HEK293 (cell line): ENCODE measurements around the gene SLIT1.

Experiments used
- CTCF ChIA-PET: fragments of 350-600 bp; formaldehyde crosslinking; extraction: SDS; loops from one replicate; lab custom pipeline; 2021; ENCODE audit warnings: antibody characterized with exemption; lab: Yijun Ruan, JAX
- POLR2A ChIA-PET: fragments of 300-600 bp; formaldehyde crosslinking; extraction: SDS; loops from one replicate; lab custom pipeline; 2020; ENCODE audit warnings: antibody characterized with exemption, inconsistent platforms; lab: Yijun Ruan, JAX
- H3K27ac ChIP-seq: fragments of 200-500 bp; sonication (Bioruptor generic); 2 replicates; pipeline ENCODE4 v1.5.1; 2014; ENCODE audit warnings: low read depth, low read length, control low read depth, inconsistent platforms; ENCODE audit errors: extremely low read depth
- H3K36me3 ChIP-seq, 2 experiments: fragments of 200-500 bp in 1 of 2; sonication (Bioruptor generic) in 1 of 2; 1 replicate in 1 of 2; 2 replicates in 1 of 2; pipeline ENCODE4 v1.5.1; 2014 to 2017; ENCODE audit warnings: inconsistent platforms in 2 of 2, low read length in 2 of 2; ENCODE audit not compliant: control insufficient read depth in 2 of 2, insufficient read depth in 1 of 2
- H3K4me1 ChIP-seq: fragments of 200-500 bp; sonication (Bioruptor generic); 2 replicates; pipeline ENCODE4 v1.5.1; 2014; ENCODE audit warnings: mild to moderate bottlenecking, low read length, inconsistent platforms; ENCODE audit not compliant: control insufficient read depth, insufficient read depth
- H3K4me3 ChIP-seq: 2 replicates; pipeline ENCODE4 v1.5.1; 2011; ENCODE audit warnings: low read depth, mild to moderate bottlenecking, control low read depth, low read length, moderate library complexity
- H3K9me3 ChIP-seq: fragments of 200-500 bp; sonication (Bioruptor generic); 2 replicates; pipeline ENCODE4 v1.5.1; 2014; ENCODE audit warnings: low read depth, low read length, inconsistent platforms; ENCODE audit not compliant: control insufficient read depth, insufficient read depth
- GLI2 ChIP-seq: fragments of 450-650 bp; formaldehyde crosslinking; IDR thresholded peaks from 2 replicates; pipeline ENCODE4; 2017; ENCODE audit warnings: missing biosample characterization, missing genetic modification characterization, low read depth, borderline replicate concordance
- IKZF3 ChIP-seq: fragments of 450-650 bp; IDR thresholded peaks from 2 replicates; pipeline ENCODE4 v1.5.0; 2018; ENCODE audit warnings: missing biosample characterization, mild to moderate bottlenecking, missing genetic modification characterization, moderate library complexity
- MEIS1 ChIP-seq: sonication (generic); formaldehyde crosslinking; IDR thresholded peaks from 2 replicates; pipeline ENCODE4 v1.8.1; 2022; ENCODE audit warnings: missing genetic modification reagents, mild to moderate bottlenecking, borderline replicate concordance
- RBAK ChIP-seq: fragments of 450-650 bp; formaldehyde crosslinking; IDR thresholded peaks from 2 replicates; pipeline ENCODE4 v1.5.1; 2016; ENCODE audit warnings: missing biosample characterization, missing genetic modification characterization
- SCRT2 ChIP-seq: fragments of 450-650 bp; formaldehyde crosslinking; IDR thresholded peaks from 2 replicates; pipeline ENCODE4 v1.5.1; 2016; ENCODE audit warnings: missing biosample characterization, missing genetic modification characterization
- SP2 ChIP-seq: fragments of 450-650 bp; formaldehyde crosslinking; IDR thresholded peaks from 2 replicates; pipeline ENCODE4 v1.5.1; 2016; ENCODE audit warnings: missing biosample characterization, missing genetic modification characterization
- TRIM28 ChIP-seq: IDR thresholded peaks from 2 replicates; pipeline ENCODE4 v1.6.1; 2011; ENCODE audit warnings: low read length, control low read depth, borderline replicate concordance
- ZNF16 ChIP-seq: fragments of 450-650 bp; formaldehyde crosslinking; IDR thresholded peaks from 2 replicates; pipeline ENCODE4 v1.5.1; 2016; ENCODE audit warnings: low read depth, missing biosample characterization, missing genetic modification characterization
- ZNF211 ChIP-seq: fragments of 450-650 bp; formaldehyde crosslinking; IDR thresholded peaks from 2 replicates; pipeline ENCODE4 v1.5.1; 2016; ENCODE audit warnings: low read depth, missing biosample characterization, missing genetic modification characterization
- ZNF239 ChIP-seq: fragments of 450-650 bp; formaldehyde crosslinking; IDR thresholded peaks from 2 replicates; pipeline ENCODE4 v1.5.1; 2016; ENCODE audit warnings: missing biosample characterization, missing genetic modification characterization
- ZNF394 ChIP-seq: fragments of 450-650 bp; formaldehyde crosslinking; IDR thresholded peaks from 2 replicates; pipeline ENCODE4 v1.5.1; 2016; ENCODE audit warnings: missing biosample characterization, missing genetic modification characterization, mild to moderate bottlenecking, moderate library complexity, borderline replicate concordance
- ZNF433 ChIP-seq: fragments of 450-650 bp; formaldehyde crosslinking; IDR thresholded peaks from 2 replicates; pipeline ENCODE4 v1.5.1; 2016; ENCODE audit warnings: missing biosample characterization, missing genetic modification characterization, low read depth
- ZNF513 ChIP-seq: fragments of 450-650 bp; IDR thresholded peaks from 2 replicates; pipeline ENCODE4 v1.5.1; 2018; ENCODE audit warnings: missing biosample characterization, missing genetic modification characterization
- ZNF610 ChIP-seq: fragments of 450-650 bp; formaldehyde crosslinking; IDR thresholded peaks from 2 replicates; pipeline ENCODE4 v1.5.1; 2016; ENCODE audit warnings: missing biosample characterization, missing genetic modification characterization, borderline replicate concordance
- ZNF623 ChIP-seq: fragments of 450-650 bp; formaldehyde crosslinking; IDR thresholded peaks from 2 replicates; pipeline ENCODE4 v1.5.1; 2016; ENCODE audit warnings: missing biosample characterization, missing genetic modification characterization
- ZNF626 ChIP-seq: fragments of 450-650 bp; sonication (Bioruptor Pico); formaldehyde crosslinking; IDR thresholded peaks from 2 replicates; pipeline ENCODE4 v1.5.1; 2018; ENCODE audit warnings: missing biosample characterization, missing genetic modification characterization, inconsistent platforms
- ZNF76 ChIP-seq: fragments of 450-650 bp; formaldehyde crosslinking; IDR thresholded peaks from 2 replicates; pipeline ENCODE4; 2016; ENCODE audit warnings: low read depth, missing biosample characterization, missing genetic modification characterization, borderline replicate concordance
- ZNF843 ChIP-seq: fragments of 450-650 bp; formaldehyde crosslinking; IDR thresholded peaks from 2 replicates; pipeline ENCODE4 v1.5.1; 2016; ENCODE audit warnings: missing biosample characterization, missing genetic modification characterization
- ZSCAN4 ChIP-seq: fragments of 450-650 bp; formaldehyde crosslinking; IDR thresholded peaks from 2 replicates; pipeline ENCODE4 v1.5.1; 2017; ENCODE audit warnings: missing biosample characterization, missing genetic modification characterization
- TF ChIP-seq, protein P1 (sequence below): fragments of 450-650 bp; formaldehyde crosslinking; IDR thresholded peaks from 2 replicates; pipeline ENCODE4 v1.5.1; 2016; ENCODE audit warnings: missing biosample characterization, missing genetic modification characterization, low read depth

SLIT1 gene

DNA sequence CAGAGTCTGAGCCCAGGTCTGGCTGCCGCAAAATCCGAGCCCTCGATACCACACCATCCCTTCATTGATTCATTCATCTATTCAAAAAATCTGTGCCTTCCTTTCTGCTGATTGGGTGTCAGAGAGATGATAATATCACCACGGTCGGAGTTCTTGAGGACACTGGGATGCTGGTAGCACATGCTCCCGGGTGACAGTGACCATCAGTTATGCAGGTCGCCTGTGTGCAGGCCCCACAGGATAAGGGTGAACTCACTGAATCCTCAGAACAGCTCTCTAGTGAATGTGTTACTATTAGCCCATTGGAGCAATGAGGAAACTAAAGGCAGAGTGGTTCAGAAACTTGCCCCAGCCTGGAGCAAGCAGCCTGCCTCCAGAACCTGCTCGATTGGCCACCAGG lies 145.1 kb downstream of the SLIT1 start (continued):
- no peak for TF ChIP-seq RBAK

GRCh38 chr10:97040248-97040584 lies 145.5 kb downstream of the SLIT1 start:
- no peaks in the 10 kb centered on the region for H3K9me3 ChIP-seq
- TF ChIP-seq ZNF211 (no peak), ZNF610 (tag by site-specific recombination) (no peak), GLI2 (tag by site-specific recombination) (no peak), ZNF623 (tag by site-specific recombination) (no peak), TRIM28 (no peak), SP2 (tag by site-specific recombination) (no peak), ZNF513 (tag by site-specific recombination) (no peak), MEIS1 (no peak), ZNF239 (no peak), ZNF394 (tag by site-specific recombination) (no peak), ZSCAN4 (tag by site-specific recombination) (no peak), ZNF433 (no peak), ZNF16 (tag by site-specific recombination) (no peak), ZNF626 (no peak), ZNF76 (tag by site-specific recombination) (no peak)
- TF ChIP-seq, protein P1, sequence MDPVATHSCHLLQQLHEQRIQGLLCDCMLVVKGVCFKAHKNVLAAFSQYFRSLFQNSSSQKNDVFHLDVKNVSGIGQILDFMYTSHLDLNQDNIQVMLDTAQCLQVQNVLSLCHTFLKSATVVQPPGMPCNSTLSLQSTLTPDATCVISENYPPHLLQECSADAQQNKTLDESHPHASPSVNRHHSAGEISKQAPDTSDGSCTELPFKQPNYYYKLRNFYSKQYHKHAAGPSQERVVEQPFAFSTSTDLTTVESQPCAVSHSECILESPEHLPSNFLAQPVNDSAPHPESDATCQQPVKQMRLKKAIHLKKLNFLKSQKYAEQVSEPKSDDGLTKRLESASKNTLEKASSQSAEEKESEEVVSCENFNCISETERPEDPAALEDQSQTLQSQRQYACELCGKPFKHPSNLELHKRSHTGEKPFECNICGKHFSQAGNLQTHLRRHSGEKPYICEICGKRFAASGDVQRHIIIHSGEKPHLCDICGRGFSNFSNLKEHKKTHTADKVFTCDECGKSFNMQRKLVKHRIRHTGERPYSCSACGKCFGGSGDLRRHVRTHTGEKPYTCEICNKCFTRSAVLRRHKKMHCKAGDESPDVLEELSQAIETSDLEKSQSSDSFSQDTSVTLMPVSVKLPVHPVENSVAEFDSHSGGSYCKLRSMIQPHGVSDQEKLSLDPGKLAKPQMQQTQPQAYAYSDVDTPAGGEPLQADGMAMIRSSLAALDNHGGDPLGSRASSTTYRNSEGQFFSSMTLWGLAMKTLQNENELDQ (tag by site-specific recombination): no peak
- no peaks in the 10 kb centered on the region for H3K4me1 ChIP-seq
- H3K4me3 ChIP-seq: no peak overlapping the region
- no peaks in the 10 kb centered on the region for H3K36me3 ChIP-seq
- ChIA-PET CTCF (interaction anchor here (5.6 kb wide), 1 partner anchor 170 kb away, joined by 61 read pairs; no protein-coding TSS in a partner anchor), POLR2A (no interaction called here)
- no peak overlapping the region for H3K27ac ChIP-seq

DNA sequence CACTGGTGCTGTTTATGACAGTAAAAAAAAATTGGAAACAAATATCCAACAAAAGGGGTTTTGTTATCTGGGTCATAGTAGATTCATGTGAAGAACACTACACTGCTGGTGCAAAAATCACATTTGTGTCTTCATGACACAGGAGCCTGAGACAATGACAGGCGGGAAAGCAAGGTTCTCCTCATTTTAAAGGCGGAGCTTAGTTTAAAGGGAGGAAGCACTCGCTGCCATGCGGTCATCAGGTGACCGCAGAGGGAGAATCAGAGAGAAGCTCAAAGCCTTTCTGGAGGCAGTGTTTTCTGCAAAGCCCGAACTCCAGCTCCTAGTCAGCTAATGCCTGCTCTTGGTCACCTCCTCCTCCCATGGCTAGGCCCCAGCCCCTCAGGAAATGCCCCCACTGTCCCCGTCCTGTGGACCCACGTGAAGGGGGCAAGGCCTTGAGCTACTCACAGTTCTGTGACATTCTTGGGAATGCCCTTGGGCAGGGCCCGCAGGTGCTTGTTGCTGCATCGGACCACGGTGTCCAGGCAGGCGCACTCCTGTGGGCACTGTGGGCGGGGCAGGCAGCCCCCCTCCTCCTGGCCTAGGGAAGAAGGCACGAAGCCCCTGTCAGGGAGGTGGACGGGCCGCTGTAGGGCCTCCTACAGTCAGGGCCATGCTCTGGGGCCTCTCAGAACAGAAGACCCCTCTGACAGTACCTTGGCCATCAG lies 146.1 kb downstream of the SLIT1 start:
- no peaks in the 10 kb centered on the region for H3K36me3 ChIP-seq
- TF ChIP-seq ZNF843 (tag by site-specific recombination): no peak
- no peak for TF ChIP-seq IKZF3 (tag by site-specific recombination)
- peak; percentile 61 for TF ChIP-seq SCRT2 (tag by site-specific recombination)
- H3K9me3 ChIP-seq: no peaks in the 10 kb centered on the region
- POLR2A ChIA-PET: no interaction called here
- no peak overlapping the region for H3K4me3 ChIP-seq
- no peaks in the 10 kb centered on the region for H3K4me1 ChIP-seq
- CTCF ChIA-PET: interaction anchor here (0.7 to 5.6 kb wide), 5 partner anchors 13 to 193 kb away, joined by 3 to 73 read pairs (median 25); no protein-coding TSS in a partner anchor
- no peak overlapping the region for H3K27ac ChIP-seq
